Measurements from ENCODE around the gene PCLO. TPM values are rescaled to one million over a fixed set of nuclear protein-coding genes. Genes with fewer than 3 reads are reported as not detected.
"Not testable (repeated sequence)": the region's sequence is repeated elsewhere in the genome, so short reads cannot be mapped to it uniquely, and the experiment has no call there.

Gene PCLO
- total and polyA plus RNA-seq, 9 donors: 0.31 to 3.6 (median 1.4) TPM

GRCh38 chr7:83085299-83085698, 77.4 kb downstream of the PCLO start:
- DNase-seq: no peak
- intact Hi-C loops (cut with DNase I): no loop called here
- 82 to 88% (median 85%) methylated on average over 4 of the region's 4 CpGs for WGBS, 3 donors
- no peaks in the 10 kb centered on the region for H3K9me3 ChIP-seq
- no peak overlapping the region for H3K4me3 ChIP-seq
- no peaks in the 10 kb centered on the region for H3K4me1 ChIP-seq (ENCODE audit: insufficient read depth)
- no peaks in the 10 kb centered on the region for H3K27me3 ChIP-seq
- H3K36me3 ChIP-seq: no peaks in the 10 kb centered on the region
- TF ChIP-seq POLR2A (IDR thresholded peaks at IDR 0.05) (no peak), EP300 (IDR thresholded peaks at IDR 0.05) (no peak), CTCF (IDR thresholded peaks at IDR 0.05) (no peak)
- no peak overlapping the region for H3K27ac ChIP-seq

- H3K9me3 ChIP-seq; H3K36me3 ChIP-seq; intact Hi-C loops (cut with DNase I): not testable (repeated sequence)
Observed at GRCh38 chr7:83079879-83080278, 82.8 kb downstream of the PCLO start.

GRCh38 chr7:83077328-83077727, 85.4 kb downstream of the PCLO start:
- DNase-seq: no peak
- H3K4me1 ChIP-seq (ENCODE audit: insufficient read depth): no peaks in the 10 kb centered on the region
- H3K27me3 ChIP-seq: no peaks in the 10 kb centered on the region
- no peak overlapping the region for H3K4me3 ChIP-seq
- no peaks in the 10 kb centered on the region for H3K9me3 ChIP-seq
- TF ChIP-seq EP300 (IDR thresholded peaks at IDR 0.05): no peak
- TF ChIP-seq CTCF (IDR thresholded peaks at IDR 0.05): no peak
- TF ChIP-seq POLR2A (IDR thresholded peaks at IDR 0.05): no peak
- 5 to 39% (median 9%) methylated on average over 2 of the region's 2 CpGs for WGBS, 3 donors
- H3K36me3 ChIP-seq: no peaks in the 10 kb centered on the region
- no peak overlapping the region for H3K27ac ChIP-seq
- intact Hi-C loops (cut with DNase I): no loop called here

More at GRCh38 chr7:83079879-83080278, 82.8 kb downstream of the PCLO start:
- H3K4me1 ChIP-seq (ENCODE audit: insufficient read depth); H3K27me3 ChIP-seq; DNase-seq; H3K27ac ChIP-seq; H3K4me3 ChIP-seq: not testable (repeated sequence)
- WGBS, 3 donors: 96 to 100% (median 97%) methylated on average over 1 of the region's 1 CpG

GRCh38 chr7:83072576-83073517, 89.8 kb downstream of the PCLO start:
- intact Hi-C loops (cut with DNase I): no loop called here
- H3K36me3 ChIP-seq: no peaks in the 10 kb centered on the region
- 67 to 70% (median 70%) methylated on average over 2 of the region's 2 CpGs for WGBS, 3 donors
- TF ChIP-seq EP300 (IDR thresholded peaks at IDR 0.05) (no peak), CTCF (IDR thresholded peaks at IDR 0.05) (no peak), POLR2A (IDR thresholded peaks at IDR 0.05) (no peak)
- no peaks in the 10 kb centered on the region for H3K4me1 ChIP-seq (ENCODE audit: insufficient read depth)
- no peak overlapping the region for H3K4me3 ChIP-seq
- no peaks in the 10 kb centered on the region for H3K9me3 ChIP-seq
- H3K27ac ChIP-seq: no peak overlapping the region
- DNase-seq: no peak
- no peaks in the 10 kb centered on the region for H3K27me3 ChIP-seq

GRCh38 chr7:83065714-83066113, 97.0 kb downstream of the PCLO start:
- H3K27ac ChIP-seq: no peak overlapping the region
- no peak for DNase-seq
- TF ChIP-seq POLR2A (IDR thresholded peaks at IDR 0.05): no peak
- no peak for TF ChIP-seq CTCF (IDR thresholded peaks at IDR 0.05)
- no peak for TF ChIP-seq EP300 (IDR thresholded peaks at IDR 0.05)
- H3K4me3 ChIP-seq: no peak overlapping the region
- H3K36me3 ChIP-seq: no peaks in the 10 kb centered on the region
- no peaks in the 10 kb centered on the region for H3K27me3 ChIP-seq
- 9 to 37% (median 18%) methylated on average over 3 of the region's 3 CpGs for WGBS, 3 donors
- no peaks in the 10 kb centered on the region for H3K9me3 ChIP-seq
- no peaks in the 10 kb centered on the region for H3K4me1 ChIP-seq (ENCODE audit: insufficient read depth)
- intact Hi-C loops (cut with DNase I): no loop called here
